Fibroblast of skin of scalp (primary cell): Measurements from ENCODE around the gene ERCC2. TPM values are rescaled to one million over a fixed set of nuclear protein-coding genes. Genes with fewer than 3 reads are reported as not detected.
"Not testable (repeated sequence)": the region's sequence is repeated elsewhere in the genome, so short reads cannot be mapped to it uniquely, and the experiment has no call there.

Source experiments
- DNase-seq: peaks from one replicate; pipeline ENCODE4 v3.0.0-alpha.2; 2013
- polyA plus RNA-seq, 2 experiments: library from polyadenylated mRNA; unstranded; fragments of 120-200 nt; gene quantifications; one replicate each; pipeline ENCODE4 v1.2.1, GENCODE V29; 2013; ENCODE audit not compliant: insufficient read length in 2 of 2

The ERCC2 gene
- 83.4 TPM for polyA plus RNA-seq (2013, experiment 1 of 2; ENCODE audit: insufficient read length)
- 80.9 TPM for polyA plus RNA-seq (2013, experiment 2 of 2; ENCODE audit: insufficient read length)

DNA sequence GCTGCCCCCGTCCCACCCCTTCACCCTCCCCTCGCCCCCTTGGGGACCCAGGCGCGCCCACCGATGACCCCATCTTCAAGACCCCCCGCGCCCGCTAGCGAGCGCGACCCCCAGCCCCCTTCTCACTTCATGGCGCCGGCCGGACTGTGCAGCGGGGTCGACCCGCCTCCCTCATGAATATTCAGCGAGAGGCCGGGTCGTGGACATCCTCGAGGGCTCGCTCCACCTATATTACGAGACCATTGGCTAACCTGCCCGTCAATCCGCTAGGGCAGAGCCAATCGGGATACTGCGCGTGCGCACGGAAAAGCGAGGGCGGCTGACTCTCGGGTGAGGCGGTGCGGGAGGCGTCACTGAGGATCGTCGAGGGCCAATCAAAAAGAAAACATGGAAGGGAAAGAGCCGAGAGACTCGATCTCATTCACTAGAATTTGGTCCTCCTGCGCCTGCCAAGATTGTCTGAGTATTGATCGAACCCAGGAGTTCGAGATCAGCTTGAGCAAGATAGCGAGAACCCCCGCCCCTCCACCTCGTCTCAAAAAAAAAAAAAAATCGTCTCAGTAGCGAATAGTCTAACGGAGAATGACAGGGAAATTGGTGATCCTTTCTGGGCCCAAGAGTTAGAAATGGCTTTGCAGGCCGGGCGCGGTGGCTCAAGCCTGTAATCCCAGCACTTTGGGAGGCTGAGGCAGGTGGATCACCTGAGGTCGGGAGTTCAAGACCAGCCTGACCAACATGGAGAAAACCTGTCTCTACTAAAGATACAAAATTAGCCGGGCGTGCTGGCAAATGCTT, at the start of gene ERCC2:
Gene ERCC2, minus strand, starts transcription at position 164 of the 795 bp plus-strand sequence. Its CDS starts 33 bp downstream, at position 131.
- DNase-seq: peak; percentile 100

DNA sequence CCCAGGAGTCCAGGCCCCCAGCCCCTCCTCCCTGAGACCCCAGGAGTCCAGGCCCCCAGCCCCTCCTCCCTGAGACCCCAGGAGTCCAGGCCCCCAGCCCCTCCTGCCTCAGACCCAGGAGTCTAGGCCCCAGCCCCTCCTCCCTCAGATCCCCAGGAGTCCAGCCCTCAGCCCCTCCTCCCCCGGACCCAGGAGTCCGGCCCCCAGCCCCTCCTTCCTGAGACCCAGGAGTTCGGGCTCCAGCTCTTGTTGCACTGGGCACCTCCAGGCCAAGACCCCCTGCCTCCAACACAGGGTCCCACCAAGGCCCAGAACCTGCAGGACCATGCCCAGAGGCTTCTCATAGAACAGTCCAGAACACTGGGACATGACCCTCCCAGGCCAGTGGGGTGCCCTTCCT, 49.5 kb upstream of the ERCC2 start:
- DNase-seq: no peak

DNA sequence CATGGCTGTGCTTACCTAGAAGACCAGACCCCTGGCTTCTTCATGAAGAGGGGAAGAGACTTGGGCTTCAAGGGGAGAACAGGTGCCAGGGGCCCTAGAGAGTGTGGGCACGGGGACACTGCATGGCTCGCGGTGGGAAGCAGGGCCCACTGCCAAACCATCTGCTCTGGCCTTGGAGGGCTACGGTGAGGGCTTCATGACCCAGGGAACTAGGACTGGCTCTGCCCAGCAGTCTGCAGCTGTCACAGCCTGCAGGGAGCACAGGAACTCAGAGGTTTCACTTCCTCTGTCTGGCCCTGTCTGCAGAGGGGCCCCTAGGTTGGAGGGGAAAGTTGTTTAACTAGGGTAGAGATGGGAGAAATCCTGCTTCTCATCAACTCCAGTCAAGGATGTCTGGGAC, 49.0 kb upstream of the ERCC2 start:
- no peak for DNase-seq

DNA sequence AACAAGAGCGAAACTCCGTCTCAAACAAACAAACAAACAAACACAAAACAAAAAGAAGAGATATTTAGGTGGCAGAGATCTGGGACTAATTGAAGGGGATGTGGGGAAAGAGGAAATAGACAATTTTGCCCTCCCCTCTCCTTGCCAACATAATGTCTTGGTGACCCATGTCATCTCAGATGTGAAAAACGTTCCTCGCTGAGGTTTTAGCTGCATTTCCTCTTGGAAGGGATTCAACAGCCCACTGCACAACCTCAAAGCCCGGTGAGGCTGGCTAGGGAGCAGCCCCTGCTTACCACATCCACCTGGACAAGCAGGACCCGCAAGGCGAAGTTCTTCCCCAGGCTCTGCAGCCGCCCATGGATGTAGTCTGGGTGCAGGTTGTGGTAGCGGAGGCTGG, 48.4 kb upstream of the ERCC2 start:
- no peak for DNase-seq

DNA sequence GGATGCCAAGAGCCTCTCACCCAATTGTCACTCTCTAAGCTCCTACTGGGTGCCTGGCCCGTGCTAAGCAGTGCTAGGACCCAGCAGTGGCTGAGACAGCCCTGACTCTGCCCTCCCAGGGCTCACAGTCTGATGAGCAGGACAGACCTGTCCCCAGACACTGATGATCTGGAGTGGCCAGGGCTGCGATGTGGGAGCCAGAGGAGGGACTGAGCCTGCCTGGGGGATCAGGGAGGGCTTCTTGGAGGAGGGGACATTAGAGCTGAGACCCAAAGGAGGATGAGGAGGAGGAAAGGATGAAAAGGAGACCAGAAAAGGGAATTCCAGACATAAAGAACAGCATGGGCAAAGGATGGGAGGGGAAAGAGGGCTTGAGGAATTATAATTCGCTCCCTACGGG, 46.8 kb upstream of the ERCC2 start:
- no peak for DNase-seq

DNA sequence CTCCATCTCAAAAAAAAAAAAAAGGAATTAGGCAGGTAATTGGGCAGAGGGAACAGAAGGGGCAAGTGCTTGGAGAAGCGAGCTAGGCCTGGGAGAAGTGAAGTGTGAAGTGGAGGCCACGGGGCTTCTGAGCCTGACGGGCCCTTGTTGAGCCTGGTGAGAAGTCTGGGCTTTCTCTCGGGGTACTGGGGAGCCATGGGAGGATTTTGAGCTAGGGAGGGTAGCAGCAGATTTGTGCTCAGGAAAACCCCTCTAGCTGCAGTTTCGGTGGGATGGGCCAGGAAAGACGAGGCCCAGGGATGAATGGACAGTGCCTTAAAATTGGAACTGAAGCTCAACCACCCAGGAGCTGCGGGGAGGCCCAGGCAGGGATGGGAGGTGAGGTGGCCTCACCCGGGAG, 44.1 kb upstream of the ERCC2 start:
- no peak for DNase-seq

DNA sequence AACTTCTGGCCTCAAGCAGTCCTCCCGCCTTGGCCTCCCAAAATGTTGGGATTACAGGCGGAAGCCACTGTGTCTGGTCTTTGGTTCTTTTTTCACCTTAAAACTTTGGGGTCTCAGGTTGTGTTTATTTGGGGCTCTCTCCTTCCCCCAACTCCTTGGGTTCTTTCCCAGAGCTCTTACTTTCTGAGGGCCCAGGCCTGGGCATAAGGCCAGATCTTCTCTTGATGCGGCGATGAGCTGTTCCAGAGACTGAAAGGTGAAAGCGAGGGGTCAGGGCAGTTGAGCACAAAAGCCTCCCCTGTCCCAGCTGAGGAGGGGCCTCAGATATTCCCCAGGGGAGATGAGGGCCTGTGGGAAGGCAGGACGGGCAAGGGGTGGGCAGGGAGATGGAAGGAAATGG, 43.1 kb upstream of the ERCC2 start:
- DNase-seq: no peak

DNA sequence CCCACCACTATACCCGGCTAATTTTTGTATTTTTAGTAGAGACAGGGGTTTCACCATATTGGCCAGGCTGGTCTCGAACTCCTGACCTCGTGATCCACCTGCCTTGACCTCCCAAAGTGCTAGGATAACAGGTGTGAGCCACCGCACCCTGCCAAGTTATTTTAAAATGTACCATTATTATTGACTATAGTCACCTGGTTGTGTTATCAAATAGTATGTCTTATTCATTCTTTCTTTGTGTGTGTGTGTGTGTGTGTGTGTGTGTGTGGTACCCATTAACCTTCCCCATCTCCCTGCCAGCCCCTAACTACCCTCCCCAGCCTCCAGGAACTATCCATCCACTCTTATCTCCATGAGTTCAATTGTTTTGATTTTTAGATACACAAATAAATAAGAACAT, 40.0 kb upstream of the ERCC2 start:
- not testable (repeated sequence) for DNase-seq

DNA sequence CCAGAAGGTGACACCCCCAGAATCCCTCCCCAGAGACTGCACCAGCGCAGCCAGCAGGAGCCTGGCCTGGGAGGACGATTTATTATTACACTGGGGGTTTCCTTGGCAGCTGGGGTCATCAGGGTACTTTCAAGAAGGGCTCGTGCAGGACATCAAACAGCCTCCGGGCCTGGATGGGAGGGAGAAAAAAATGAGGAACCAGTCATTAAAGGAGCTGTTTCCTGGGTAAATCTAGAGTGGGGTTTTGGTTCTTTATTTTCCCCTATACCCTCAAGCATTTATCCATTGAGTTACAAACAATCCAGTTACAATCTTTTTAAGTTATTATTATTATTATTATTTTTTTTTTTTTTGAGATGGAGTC, 39.2 kb upstream of the ERCC2 start:
- no peak for DNase-seq

DNA sequence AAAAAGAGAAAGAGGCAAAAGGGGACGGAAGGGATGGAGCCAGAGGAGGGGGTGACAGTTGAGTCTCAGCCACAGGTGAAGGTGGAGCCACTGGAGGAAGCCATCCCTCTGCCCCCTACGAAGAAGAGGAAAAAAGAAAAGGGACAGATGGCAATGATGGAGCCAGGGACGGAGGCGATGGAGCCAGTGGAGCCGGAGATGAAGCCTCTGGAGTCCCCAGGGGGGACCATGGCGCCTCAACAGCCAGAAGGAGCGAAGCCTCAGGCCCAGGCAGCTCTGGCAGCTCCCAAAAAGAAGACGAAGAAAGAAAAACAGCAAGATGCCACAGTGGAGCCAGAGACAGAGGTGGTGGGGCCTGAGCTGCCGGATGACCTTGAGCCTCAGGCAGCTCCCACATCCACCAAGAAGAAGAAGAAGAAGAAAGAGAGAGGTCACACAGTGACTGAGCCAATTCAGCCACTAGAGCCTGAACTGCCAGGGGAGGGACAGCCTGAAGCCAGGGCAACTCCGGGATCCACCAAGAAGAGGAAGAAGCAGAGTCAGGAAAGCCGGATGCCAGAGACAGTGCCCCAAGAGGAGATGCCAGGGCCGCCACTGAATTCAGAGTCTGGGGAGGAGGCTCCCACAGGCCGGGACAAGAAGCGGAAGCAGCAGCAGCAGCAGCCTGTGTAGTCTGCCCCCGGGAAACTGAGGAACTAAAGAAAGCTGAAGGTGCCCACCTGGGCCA, 38.6 kb upstream of the ERCC2 start:
- no peak for DNase-seq

DNA sequence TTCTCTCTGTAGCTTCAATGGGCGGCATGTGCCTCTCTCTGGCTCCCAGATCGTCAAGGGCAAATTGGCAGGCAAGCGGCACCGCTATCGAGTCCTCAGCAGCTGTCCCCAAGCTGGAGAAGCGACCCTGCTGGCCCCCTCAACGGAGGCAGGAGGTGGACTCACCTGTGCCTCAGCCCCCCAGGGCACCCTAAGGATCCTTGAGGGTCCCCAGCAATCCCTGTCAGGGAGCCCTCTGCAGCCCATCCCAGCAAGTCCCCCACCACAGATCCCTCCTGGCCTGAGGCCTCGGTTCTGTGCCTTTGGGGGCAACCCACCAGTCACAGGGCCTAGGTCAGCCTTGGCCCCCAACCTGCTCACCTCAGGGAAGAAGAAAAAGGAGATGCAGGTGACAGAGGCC, 37.7 kb upstream of the ERCC2 start:
- no peak for DNase-seq

DNA sequence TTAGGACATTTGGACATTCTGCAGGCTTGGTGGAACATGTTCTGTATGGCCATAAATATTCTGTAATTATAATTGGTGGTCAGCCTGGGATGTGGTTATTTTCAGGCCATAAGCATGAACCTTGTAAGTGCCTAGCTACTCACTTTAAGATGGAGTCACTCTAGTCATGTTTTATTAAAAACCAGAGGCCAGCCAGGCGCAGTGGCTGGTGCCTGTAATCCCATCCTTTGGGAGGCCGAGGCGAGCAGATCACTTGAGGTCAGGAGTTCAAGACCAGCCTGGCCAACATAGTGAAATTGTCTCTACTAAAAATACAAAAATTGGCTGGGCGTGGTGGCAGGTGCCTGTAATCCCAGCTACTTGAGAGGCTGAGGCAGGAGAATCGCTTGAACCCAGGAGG, 37.2 kb upstream of the ERCC2 start:
- not testable (repeated sequence) for DNase-seq

DNA sequence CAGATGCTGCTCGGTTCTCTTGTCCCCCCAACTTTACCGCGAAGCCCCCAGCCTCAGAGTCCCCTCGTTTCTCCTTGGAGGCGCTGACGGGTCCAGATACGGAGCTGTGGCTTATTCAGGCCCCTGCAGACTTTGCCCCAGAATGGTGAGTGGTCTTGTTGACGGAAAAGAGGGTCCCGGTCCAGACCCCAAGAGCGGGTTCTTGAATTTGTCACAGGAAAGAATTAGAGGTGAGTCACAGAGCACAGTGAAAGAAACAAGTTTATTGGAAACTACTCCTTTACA, 36.7 kb upstream of the ERCC2 start:
- no peak for DNase-seq

DNA sequence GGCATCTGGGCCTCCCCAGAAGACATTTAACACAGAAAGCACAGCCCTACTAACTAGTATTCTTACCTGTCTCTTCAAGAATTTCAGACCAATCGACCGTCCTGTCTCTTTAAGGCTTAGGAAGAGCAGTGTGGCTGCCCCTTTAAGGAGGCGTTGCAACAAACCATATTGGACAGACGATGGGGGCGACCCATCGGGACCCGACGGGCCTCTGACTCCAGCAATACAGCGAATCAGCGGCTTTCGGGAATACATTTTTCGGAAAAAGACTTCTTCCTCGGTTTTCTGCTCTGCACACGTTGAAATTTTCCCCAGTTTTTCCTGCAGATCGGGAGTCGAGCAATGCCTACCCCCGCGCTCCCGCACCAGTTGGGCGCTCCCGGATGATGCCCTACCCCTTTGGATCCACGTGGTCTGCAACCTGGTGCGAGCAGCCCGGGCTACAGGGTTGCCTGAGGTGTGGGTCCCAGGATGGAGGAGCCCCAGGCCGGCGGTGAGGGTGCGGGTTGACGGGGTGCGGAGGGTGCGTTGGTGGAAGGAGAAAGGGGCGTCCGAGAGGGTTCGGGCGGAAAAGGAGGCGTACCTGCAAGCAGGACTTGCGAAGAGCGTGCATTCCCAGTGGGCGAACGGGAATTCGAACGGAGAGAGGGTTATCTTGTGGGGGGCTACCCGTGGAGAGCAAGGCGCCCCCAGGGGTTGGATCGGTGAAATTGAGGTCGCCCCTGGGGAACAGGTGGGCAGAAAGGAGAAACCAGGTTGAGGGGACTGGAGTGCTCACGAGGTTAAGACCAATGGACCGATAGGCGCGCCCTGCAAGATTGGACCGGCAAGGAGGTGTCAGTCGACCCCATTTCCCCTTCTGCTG, 36.1 kb upstream of the ERCC2 start, which contains the start of gene POLR1G:
Gene POLR1G, plus strand, starts transcription at position 419 of the 865 bp plus-strand sequence. Its CDS starts 53 bp downstream, at position 472.
- DNase-seq: peak; percentile 82

DNA sequence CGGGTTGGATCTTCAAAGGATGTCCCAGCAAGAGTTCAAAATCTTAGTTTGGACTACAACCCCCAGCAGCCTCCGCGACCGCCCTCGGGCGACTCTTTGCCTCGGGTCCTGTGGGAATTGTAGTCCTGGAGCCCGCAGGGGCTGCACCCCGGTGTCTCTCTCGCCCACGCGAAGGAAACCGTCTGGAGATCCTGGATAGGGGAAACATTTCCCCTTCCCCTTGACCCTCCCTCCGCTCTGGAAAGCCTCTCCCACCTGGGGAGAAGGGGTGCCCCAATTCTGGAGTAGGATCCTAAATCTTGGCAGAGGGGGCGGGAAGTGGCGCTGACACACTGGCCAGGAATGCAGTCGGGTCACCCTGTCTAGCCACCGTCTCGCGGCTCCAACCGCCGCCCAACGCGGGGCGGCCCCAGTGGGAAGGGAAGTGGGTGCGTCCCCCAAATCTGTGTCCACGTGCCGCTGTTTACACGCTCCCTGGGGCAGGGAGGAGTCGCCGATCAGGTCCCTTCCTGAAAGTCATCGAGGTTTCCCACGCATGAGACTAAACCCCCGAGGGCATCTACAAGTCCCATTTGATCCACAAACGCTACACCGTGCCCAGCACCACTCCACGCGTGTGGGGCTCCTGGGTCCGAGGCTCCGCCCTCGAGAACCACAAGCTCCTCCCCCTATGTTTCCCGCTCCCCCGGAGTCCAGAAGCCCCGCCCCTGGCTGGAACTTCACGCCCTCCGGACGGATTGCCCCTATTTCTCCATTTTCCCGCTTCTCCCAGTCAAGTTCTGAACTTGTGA, 35.3 kb upstream of the ERCC2 start:
- DNase-seq: peak; percentile 95

DNA sequence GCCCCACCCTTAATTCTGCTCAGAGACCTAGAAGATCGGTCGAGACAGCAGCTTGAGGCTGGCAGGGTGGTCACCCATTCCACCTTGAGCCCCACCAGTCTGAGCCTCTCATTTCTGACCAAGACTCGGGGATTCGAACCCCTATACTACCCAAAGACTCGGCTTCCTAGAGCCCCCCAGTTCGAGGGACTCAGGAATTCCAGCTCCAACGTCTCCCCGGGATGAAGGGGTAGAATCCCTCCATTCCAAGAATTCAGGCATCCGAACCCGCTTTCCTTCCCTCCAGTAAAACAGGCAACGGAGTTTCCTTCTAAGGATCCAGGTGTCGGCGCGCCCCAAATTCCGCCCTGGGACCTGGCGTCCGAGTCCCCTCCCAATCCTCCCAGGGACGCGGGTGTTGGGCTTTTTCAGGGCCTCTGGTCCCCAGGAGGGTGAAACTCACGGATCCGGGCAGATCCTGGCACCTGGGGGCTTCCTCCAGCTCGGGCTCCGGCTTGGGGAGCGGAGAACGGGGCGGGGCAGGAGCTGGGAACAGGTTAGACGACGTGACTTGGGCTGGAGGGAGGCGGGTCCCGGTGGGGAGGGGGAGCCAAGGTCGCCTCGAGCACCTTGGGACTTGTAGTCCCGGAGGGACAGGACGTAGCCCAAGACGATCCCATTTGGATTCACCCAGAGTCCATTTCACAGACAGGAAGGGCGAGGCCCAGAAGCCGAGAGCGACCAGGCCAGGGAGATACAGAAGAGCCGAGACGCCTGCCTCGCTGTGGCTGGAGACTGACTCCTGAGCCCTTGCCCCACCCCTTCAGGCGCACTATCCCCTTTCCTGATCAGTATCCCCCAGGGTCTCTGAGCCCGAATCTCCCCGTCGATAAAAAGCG, 34.4 kb upstream of the ERCC2 start, which contains the start of gene PPP1R13L:
Gene PPP1R13L, minus strand, starts transcription at position 513 of the 878 bp plus-strand sequence. CDS start 6,751 bp downstream, outside the sequence.
- DNase-seq: peak; percentile 89

DNA sequence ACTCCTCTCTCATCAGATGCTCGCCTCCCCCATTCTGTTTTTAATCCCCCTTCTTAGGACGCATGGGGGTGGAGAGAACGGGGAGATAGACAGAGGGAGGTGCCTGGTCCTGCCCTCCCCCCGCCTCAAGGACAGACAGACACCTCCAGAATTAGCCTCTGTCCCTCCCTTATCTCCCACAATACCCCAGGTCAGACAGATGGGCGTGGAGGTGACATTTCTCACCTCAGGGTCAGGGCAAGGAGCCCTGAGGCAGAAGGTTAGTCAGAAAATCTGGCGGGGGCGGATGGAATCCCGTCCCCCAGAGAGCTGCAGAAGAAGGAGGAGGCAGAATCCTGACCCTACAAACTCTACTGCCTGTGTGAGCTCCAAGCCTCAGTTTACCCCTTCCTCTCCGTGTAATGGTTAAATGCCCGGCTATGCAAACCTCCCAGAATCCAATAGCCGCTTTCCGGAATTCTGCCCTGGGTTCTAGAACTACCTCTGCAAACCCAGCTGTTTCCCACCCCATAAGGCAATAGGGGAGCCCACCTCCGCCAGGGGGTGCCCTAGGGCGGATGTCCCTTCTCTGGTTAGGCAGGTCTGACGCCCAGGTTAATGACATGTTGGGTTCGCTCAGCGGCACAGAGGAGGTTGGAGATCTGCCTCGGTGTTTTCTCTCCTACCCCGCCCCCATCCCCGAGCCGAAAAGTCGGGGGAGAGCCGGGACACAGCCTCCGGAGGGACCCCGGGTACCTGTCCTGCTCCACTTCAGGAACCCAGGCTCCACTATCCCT, 33.6 kb upstream of the ERCC2 start:
- peak; percentile 64 for DNase-seq

DNA sequence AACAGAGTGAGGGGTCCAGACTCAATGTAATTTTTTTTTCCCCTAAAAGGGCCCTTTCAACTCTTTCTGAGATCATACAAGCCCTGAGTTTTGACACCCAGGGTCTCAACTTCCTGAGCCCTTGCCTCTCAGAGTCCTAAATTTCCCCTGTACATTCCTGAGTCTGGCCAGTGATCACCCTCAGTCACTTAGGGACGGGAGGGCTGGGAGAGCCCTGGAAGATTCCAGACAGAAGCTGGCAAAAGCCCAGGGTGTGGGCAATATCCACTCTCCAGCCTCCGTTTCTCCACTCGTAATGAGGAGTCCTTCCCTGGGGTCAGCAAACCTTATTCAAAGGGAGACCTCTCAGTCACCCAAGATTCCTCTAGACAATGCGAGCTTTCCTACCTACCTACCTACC, 32.9 kb upstream of the ERCC2 start:
- no peak for DNase-seq

DNA sequence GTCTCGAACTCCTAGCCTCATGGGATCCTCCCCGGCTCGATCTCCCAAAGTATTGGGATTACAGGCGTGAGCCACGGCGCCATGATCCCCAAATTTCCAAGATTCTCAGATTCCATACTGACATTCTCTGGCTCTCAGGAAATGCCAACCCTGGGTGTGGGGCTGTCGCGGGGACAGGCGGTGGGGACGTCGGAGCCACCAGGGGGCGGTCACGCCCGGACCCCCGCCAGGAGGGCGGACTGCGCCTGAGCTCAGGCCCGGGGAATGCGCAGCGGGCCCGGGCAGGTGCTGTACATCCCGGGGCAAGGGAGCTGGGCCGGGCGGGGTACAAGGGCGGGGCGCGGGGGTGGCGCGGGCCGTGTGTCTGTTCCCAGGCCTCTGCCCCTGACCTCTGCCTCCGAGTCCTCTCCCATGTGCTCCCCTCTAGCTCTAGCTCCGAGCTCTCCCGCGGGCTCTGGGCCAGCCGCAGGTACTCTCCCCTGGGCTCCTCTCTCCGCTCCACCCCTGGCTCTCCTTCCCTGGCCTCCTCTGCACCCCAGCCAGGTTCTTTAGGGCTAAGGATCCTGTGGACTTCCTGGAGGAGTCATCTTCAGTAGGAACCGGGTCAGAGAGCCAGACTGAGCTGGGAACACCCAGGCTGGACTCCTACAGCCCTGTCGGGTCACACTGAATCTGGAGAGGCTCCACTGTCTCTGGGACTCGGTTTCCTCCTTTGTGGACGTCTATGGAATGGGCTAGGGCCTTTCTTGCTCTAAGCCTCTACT, 32.1 kb upstream of the ERCC2 start:
- DNase-seq: peak; percentile 81
